Astrocyte (in vitro differentiated cells and primary cell): ENCODE measurements around the gene INHBC.

ENCODE experiments used
- EZH2 ChIP-seq: IDR thresholded peaks from 2 replicates; pipeline ENCODE4 v1.6.1; 2012; ENCODE audit warnings: mild to moderate bottlenecking, low read length, inconsistent platforms; ENCODE audit not compliant: insufficient read depth
- TF ChIP-seq, protein P1 (sequence below): IDR thresholded peaks from 2 replicates; pipeline ENCODE4 v1.5.1; 2011; ENCODE audit warnings: low read depth, mild to moderate bottlenecking, inconsistent platforms, low read length, moderate library complexity; ENCODE audit not compliant: insufficient read depth

- no peak for TF ChIP-seq EZH2
- TF ChIP-seq, protein P1, sequence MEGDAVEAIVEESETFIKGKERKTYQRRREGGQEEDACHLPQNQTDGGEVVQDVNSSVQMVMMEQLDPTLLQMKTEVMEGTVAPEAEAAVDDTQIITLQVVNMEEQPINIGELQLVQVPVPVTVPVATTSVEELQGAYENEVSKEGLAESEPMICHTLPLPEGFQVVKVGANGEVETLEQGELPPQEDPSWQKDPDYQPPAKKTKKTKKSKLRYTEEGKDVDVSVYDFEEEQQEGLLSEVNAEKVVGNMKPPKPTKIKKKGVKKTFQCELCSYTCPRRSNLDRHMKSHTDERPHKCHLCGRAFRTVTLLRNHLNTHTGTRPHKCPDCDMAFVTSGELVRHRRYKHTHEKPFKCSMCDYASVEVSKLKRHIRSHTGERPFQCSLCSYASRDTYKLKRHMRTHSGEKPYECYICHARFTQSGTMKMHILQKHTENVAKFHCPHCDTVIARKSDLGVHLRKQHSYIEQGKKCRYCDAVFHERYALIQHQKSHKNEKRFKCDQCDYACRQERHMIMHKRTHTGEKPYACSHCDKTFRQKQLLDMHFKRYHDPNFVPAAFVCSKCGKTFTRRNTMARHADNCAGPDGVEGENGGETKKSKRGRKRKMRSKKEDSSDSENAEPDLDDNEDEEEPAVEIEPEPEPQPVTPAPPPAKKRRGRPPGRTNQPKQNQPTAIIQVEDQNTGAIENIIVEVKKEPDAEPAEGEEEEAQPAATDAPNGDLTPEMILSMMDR: no peak
Measured at GRCh38 chr12:57471661-57472060, 37.1 kb downstream of the INHBC start.
